H9 (cell line): ENCODE data around the gene ADGRB3. TPM values are rescaled to one million over a fixed set of nuclear protein-coding genes. Genes with fewer than 3 reads are reported as not detected.

Experiments
- DNase-seq: peaks from one replicate; pipeline ENCODE4 v3.0.0-alpha.2; 2017
- H2AFZ ChIP-seq: one replicate; pipeline ENCODE4 v1.6.1; 2013; ENCODE audit warnings: mild to moderate bottlenecking, low read length, control low read depth, moderate library complexity
- H2AK5ac ChIP-seq: 2 replicates; pipeline ENCODE4 v1.6.1; 2013; ENCODE audit warnings: low read length, control low read depth, mixed read lengths; ENCODE audit not compliant: insufficient read length
- H2BK120ac ChIP-seq: one replicate; pipeline ENCODE4 v1.6.1; 2013; ENCODE audit warnings: low read depth, mild to moderate bottlenecking, low read length, control low read depth, inconsistent platforms; ENCODE audit not compliant: poor library complexity, severe bottlenecking
- H2BK12ac ChIP-seq: 2 replicates; pipeline ENCODE4 v1.6.1; 2013; ENCODE audit warnings: low read length, control low read depth, mixed read lengths, low read depth; ENCODE audit not compliant: insufficient read length
- H2BK15ac ChIP-seq: 2 replicates; pipeline ENCODE4 v1.6.1; 2013; ENCODE audit warnings: low read depth, low read length, control low read depth
- H2BK20ac ChIP-seq: one replicate; pipeline ENCODE4 v1.6.1; 2013; ENCODE audit warnings: low read depth, mild to moderate bottlenecking, low read length, control low read depth, inconsistent platforms; ENCODE audit not compliant: poor library complexity, severe bottlenecking
- H2BK5ac ChIP-seq: 2 replicates; pipeline ENCODE4 v1.6.1; 2013; ENCODE audit warnings: low read length, control low read depth, mixed read lengths; ENCODE audit not compliant: insufficient read length
- H3K14ac ChIP-seq: 2 replicates; pipeline ENCODE4 v1.6.1; 2013; ENCODE audit warnings: low read length, control low read depth; ENCODE audit not compliant: insufficient read depth
- H3K18ac ChIP-seq: 2 replicates; pipeline ENCODE4 v1.6.1; 2013; ENCODE audit warnings: low read depth, mild to moderate bottlenecking, mixed read lengths, low read length, control low read depth; ENCODE audit not compliant: insufficient read length
- H3K23ac ChIP-seq: 2 replicates; pipeline ENCODE4 v1.6.1; 2013; ENCODE audit warnings: low read length, control low read depth, mixed read lengths, low read depth; ENCODE audit not compliant: insufficient read length
- H3K23me2 ChIP-seq: 2 replicates; pipeline ENCODE4 v1.6.1; 2013; ENCODE audit warnings: low read depth, mild to moderate bottlenecking, mixed read lengths, low read length, control low read depth; ENCODE audit not compliant: insufficient read length, poor library complexity, severe bottlenecking
- H3K27ac ChIP-seq: 2 replicates; pipeline ENCODE4 v1.5.1; 2013; ENCODE audit warnings: low read length, control low read depth, mixed read lengths, low read depth; ENCODE audit not compliant: insufficient read length
- H3K27me3 ChIP-seq: 2 replicates; pipeline ENCODE4 v1.6.1; 2013; ENCODE audit warnings: low read length, control low read depth, inconsistent platforms; ENCODE audit not compliant: insufficient read depth
- H3K4ac ChIP-seq: 2 replicates; pipeline ENCODE4 v1.6.1; 2013; ENCODE audit warnings: low read depth, mild to moderate bottlenecking, control low read depth, inconsistent platforms, low read length, moderate library complexity
- H3K4me1 ChIP-seq: 2 replicates; pipeline ENCODE4 v1.6.1; 2013; ENCODE audit warnings: low read length, control low read depth, inconsistent platforms; ENCODE audit not compliant: insufficient read depth
- H3K4me2 ChIP-seq: 2 replicates; pipeline ENCODE4 v1.6.1; 2013; ENCODE audit warnings: low read length, control low read depth, mixed read lengths; ENCODE audit not compliant: insufficient read length, insufficient read depth
- H3K56ac ChIP-seq: 2 replicates; pipeline ENCODE4 v1.6.1; 2013; ENCODE audit warnings: low read depth, mild to moderate bottlenecking, mixed read lengths, low read length, control low read depth; ENCODE audit not compliant: insufficient read length
- H3K79me1 ChIP-seq: 2 replicates; pipeline ENCODE4 v1.6.1; 2013; ENCODE audit warnings: low read depth, mild to moderate bottlenecking, moderate library complexity, low read length, control low read depth, inconsistent platforms; ENCODE audit not compliant: insufficient read depth, poor library complexity, severe bottlenecking
- H3K79me2 ChIP-seq: 2 replicates; pipeline ENCODE4 v1.6.1; 2013; ENCODE audit warnings: low read length, control low read depth, inconsistent platforms; ENCODE audit not compliant: insufficient read depth
- H3K9ac ChIP-seq: 2 replicates; pipeline ENCODE4 v1.6.1; 2013; ENCODE audit warnings: low read length, control low read depth, mixed read lengths; ENCODE audit not compliant: insufficient read length; ENCODE audit errors: extremely low read depth
- H3K9me3 ChIP-seq: one replicate; pipeline ENCODE4 v1.6.1; 2013; ENCODE audit warnings: low read depth, low read length, inconsistent platforms; ENCODE audit not compliant: control insufficient read depth
- H3T11ph ChIP-seq: one replicate; pipeline ENCODE4 v1.6.1; 2013; ENCODE audit warnings: mild to moderate bottlenecking, low read length, control low read depth, inconsistent platforms
- H4K20me1 ChIP-seq: one replicate; pipeline ENCODE4 v1.6.1; 2013; ENCODE audit not compliant: control insufficient read depth, insufficient read length, insufficient read depth
- H4K5ac ChIP-seq: 2 replicates; pipeline ENCODE4 v1.6.1; 2013; ENCODE audit warnings: low read depth, mild to moderate bottlenecking, mixed read lengths, low read length, control low read depth; ENCODE audit not compliant: insufficient read length
- H4K8ac ChIP-seq: replicated peaks from 2 replicates; pipeline ENCODE4 v1.6.1; 2013; ENCODE audit warnings: low read length, control low read depth, mixed read lengths, low read depth; ENCODE audit not compliant: insufficient read length
- H4K91ac ChIP-seq: 2 replicates; pipeline ENCODE4 v1.6.1; 2013; ENCODE audit warnings: low read depth, mild to moderate bottlenecking, moderate library complexity, mixed read lengths, low read length, control low read depth; ENCODE audit not compliant: insufficient read length
- H3K27ac Mint-ChIP-seq, 3 experiments: 2 replicates in 2 of 3; 3 replicates in 1 of 3; pipeline ENCODE4 v1.8.0; 2020 to 2021; ENCODE audit warnings: mixed read lengths in 3 of 3, mild to moderate bottlenecking in 1 of 3, moderate library complexity in 1 of 3
- H3K27me3 Mint-ChIP-seq: 2 replicates; pipeline ENCODE4 v1.8.0; 2021; ENCODE audit warnings: low read depth, mild to moderate bottlenecking, moderate library complexity, mixed read lengths
- H3K36me3 Mint-ChIP-seq, 3 experiments: 2 replicates in 2 of 3; 3 replicates in 1 of 3; pipeline ENCODE4 v1.8.0; 2020 to 2021; ENCODE audit warnings: low read depth in 3 of 3, mixed read lengths in 3 of 3; ENCODE audit not compliant: insufficient read depth in 1 of 3
- H3K4me1 Mint-ChIP-seq, 2 experiments: 2 replicates each; pipeline ENCODE4 v1.8.0; 2020; ENCODE audit warnings: mixed read lengths in 2 of 2
- H3K4me3 Mint-ChIP-seq, 2 experiments: 2 replicates in 1 of 2; 3 replicates in 1 of 2; pipeline ENCODE4 v1.8.0; 2020 to 2021; ENCODE audit warnings: mild to moderate bottlenecking in 2 of 2, mixed read lengths in 2 of 2, moderate library complexity in 1 of 2
- H3K9me3 Mint-ChIP-seq, 2 experiments: 2 replicates in 1 of 2; 3 replicates in 1 of 2; pipeline ENCODE4 v1.8.0; 2020; ENCODE audit warnings: mild to moderate bottlenecking in 2 of 2, mixed read lengths in 2 of 2, moderate library complexity in 1 of 2
- CTCF ChIP-seq: fragments of 200-600 bp; sonication (generic); conservative IDR thresholded peaks from 3 replicates; pipeline ENCODE4 v1.8.0; 2021; ENCODE audit warnings: antibody characterized with exemption, mild to moderate bottlenecking
- WGBS: extraction: QIAGEN DNeasy Blood & Tissue Kit; methylation state at CpG from one replicate; pipeline ENCODE4 v1.1.7; 2013; ENCODE audit warnings: missing lambda C conversion rate, low lambda C conversion rate, mixed read lengths; ENCODE audit not compliant: insufficient read length; ENCODE audit errors: extremely low coverage; 5-methylcytosine and 5-hydroxymethylcytosine counted together
- total RNA-seq: library from RNA; stranded (reverse); gene quantifications from 2 replicates; pipeline ENCODE4 v1.2.1, GENCODE V29; 2021

The ADGRB3 gene
- total RNA-seq, 1 experiment from 2014 or later, result 0.37 TPM

DNA sequence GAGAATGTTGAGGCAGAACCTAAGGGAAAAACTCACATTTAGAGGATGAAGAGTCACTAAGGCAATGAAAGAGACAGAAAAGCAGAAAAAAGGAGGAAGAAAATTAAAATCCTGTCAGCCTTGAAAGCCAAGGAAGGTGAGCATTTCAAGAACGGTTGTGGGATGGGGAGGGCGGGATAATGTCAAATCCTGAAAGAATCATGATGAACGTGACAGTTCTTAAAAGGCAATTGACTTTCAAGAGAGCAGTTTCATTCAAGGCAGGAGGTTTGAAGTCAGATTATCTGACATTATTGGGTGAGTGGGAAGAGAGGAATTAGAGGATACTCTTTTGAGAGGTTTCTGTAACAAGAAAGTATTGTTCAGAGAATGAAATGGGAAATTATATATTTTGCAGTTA lies 284.5 kb downstream of the ADGRB3 start:
- no CpG with 5 or more reads among the region's 3 CpGs for WGBS
- no peak overlapping the region for H3K4me3 Mint-ChIP-seq

More for the DNA sequence above, 284.5 kb downstream of the ADGRB3 start:
- Histone ChIP-seq H2BK12ac (no peak overlapping the region), H3K56ac (no peak overlapping the region), H3K9me3 (no peaks in the 10 kb centered on the region), H2BK20ac (no peak overlapping the region), H3K27ac (no peak overlapping the region), H4K91ac (no peak overlapping the region), H4K20me1 (no peaks in the 10 kb centered on the region), H3K79me1 (no peaks in the 10 kb centered on the region), H3K14ac (no peak overlapping the region), H2BK15ac (no peak overlapping the region), H3K27me3 (no peaks in the 10 kb centered on the region), H2AK5ac (no peak overlapping the region), H3K4me2 (no peak overlapping the region), H3T11ph (no peak overlapping the region), H4K8ac (no peak overlapping the region), H3K23me2 (no peaks in the 10 kb centered on the region), H2BK5ac (no peak overlapping the region), H3K23ac (no peak overlapping the region), H3K9ac (no peak overlapping the region), H4K5ac (no peak overlapping the region), H3K79me2 (no peaks in the 10 kb centered on the region), H3K18ac (no peak overlapping the region), H3K4ac (no peak overlapping the region), H2AFZ (no peak overlapping the region), H3K4me1 (peaks cover 4% of the 10 kb centered on the region; the same call in 1 of the 2 replicates), H2BK120ac (no peak overlapping the region)
- no peak for DNase-seq
- H3K4me1 Mint-ChIP-seq, result peaks cover 8% of the 10 kb centered on the region in 2 experiments
- no peaks in the 10 kb centered on the region for H3K36me3 Mint-ChIP-seq
- H3K9me3 Mint-ChIP-seq, result no peaks in the 10 kb centered on the region
- H3K27me3 Mint-ChIP-seq, result no peaks in the 10 kb centered on the region; the same call in 1 of the 2 replicates
- no peak for TF ChIP-seq CTCF
- H3K27ac Mint-ChIP-seq, result no peak overlapping the region
